Measurements from ENCODE around the gene DISP1. TPM values are rescaled to one million over a fixed set of nuclear protein-coding genes. Genes with fewer than 3 reads are reported as not detected.
A peak's percentile ranks its signal among the peaks of the same experiment; 100 is the strongest.

Gene DISP1
- total RNA-seq, 4 donors from 2014 or later, result 1.8 to 6.7 (median 3.8) TPM

- Histone ChIP-seq H3K9me3 (no peaks in the 10 kb centered on the region), H3K27me3 (peaks cover 0 to 6% (median 0%) of the 10 kb centered on the region in 4 donors), H3K4me1 (peaks cover 0 to 21% (median 0%) of the 10 kb centered on the region in 3 donors), H3K27ac (no peak overlapping the region), H3K4me3 (no peak overlapping the region), H3K36me3 (no peaks in the 10 kb centered on the region)
- no peak for DNase-seq
- WGBS, 2 donors, result 53 to 54% methylated on average over 3 of the region's 3 CpGs
- intact Hi-C loops (cut with DNase I), result no loop called here
- TF ChIP-seq CTCF (IDR thresholded peaks at IDR 0.05) (no peak), POLR2A (IDR thresholded peaks at IDR 0.05) (no peak)
Observed at GRCh38 chr1:222784371-222784770, 30.5 kb upstream of the DISP1 start.

- intact Hi-C loops (cut with DNase I), result no loop called here
- H3K9me3 ChIP-seq, result no peaks in the 10 kb centered on the region
- TF ChIP-seq POLR2A (IDR thresholded peaks at IDR 0.05), result no peak
- no peak for TF ChIP-seq CTCF (IDR thresholded peaks at IDR 0.05)
- H3K27me3 ChIP-seq, result peaks cover 0 to 6% (median 0%) of the 10 kb centered on the region in 4 donors
- H3K27ac ChIP-seq, result no peak overlapping the region
- peaks cover 0 to 21% (median 0%) of the 10 kb centered on the region in 3 donors for H3K4me1 ChIP-seq
- DNase-seq, result no peak
- WGBS, 2 donors, result 4 to 16% methylated on average over 2 of the region's 2 CpGs
- H3K4me3 ChIP-seq, result no peak overlapping the region
- no peaks in the 10 kb centered on the region for H3K36me3 ChIP-seq
Observed at GRCh38 chr1:222784916-222785315, 29.9 kb upstream of the DISP1 start.

GRCh38 chr1:222785529-222785928 is 29.3 kb upstream of the DISP1 start:
- peaks cover 0 to 6% (median 0%) of the 10 kb centered on the region in 4 donors for H3K27me3 ChIP-seq
- H3K4me3 ChIP-seq, result no peak overlapping the region
- intact Hi-C loops (cut with DNase I), result no loop called here
- no peaks in the 10 kb centered on the region for H3K36me3 ChIP-seq
- no peak for DNase-seq
- 60 to 75% methylated on average over 2 of the region's 2 CpGs for WGBS, 2 donors
- H3K4me1 ChIP-seq, result peaks cover 0 to 21% (median 0%) of the 10 kb centered on the region in 3 donors
- TF ChIP-seq CTCF (IDR thresholded peaks at IDR 0.05) (no peak), POLR2A (IDR thresholded peaks at IDR 0.05) (no peak)
- H3K27ac ChIP-seq, result peak overlapping the region in 1 of 4 donors; percentile 13
- H3K9me3 ChIP-seq, result no peaks in the 10 kb centered on the region

GRCh38 chr1:222786121-222786520 is 28.7 kb upstream of the DISP1 start:
- no peak for DNase-seq
- 42 to 63% methylated on average over 1 of the region's 1 CpG for WGBS, 2 donors
- Histone ChIP-seq H3K9me3 (no peaks in the 10 kb centered on the region), H3K4me3 (no peak overlapping the region), H3K4me1 (peaks cover 0 to 21% (median 0%) of the 10 kb centered on the region in 3 donors), H3K36me3 (no peaks in the 10 kb centered on the region), H3K27me3 (peaks cover 0 to 5% (median 0%) of the 10 kb centered on the region in 4 donors), H3K27ac (peak overlapping the region in 1 of 4 donors; percentile 13)
- intact Hi-C loops (cut with DNase I), result no loop called here
- TF ChIP-seq POLR2A (IDR thresholded peaks at IDR 0.05), result no peak
- TF ChIP-seq CTCF (IDR thresholded peaks at IDR 0.05), result no peak

GRCh38 chr1:222787729-222788128 is 27.1 kb upstream of the DISP1 start:
- TF ChIP-seq POLR2A (IDR thresholded peaks at IDR 0.05), result no peak
- no peak for TF ChIP-seq CTCF (IDR thresholded peaks at IDR 0.05)
- Histone ChIP-seq H3K4me1 (peaks cover 0 to 21% (median 0%) of the 10 kb centered on the region in 3 donors), H3K27ac (no peak overlapping the region), H3K9me3 (no peaks in the 10 kb centered on the region), H3K36me3 (no peaks in the 10 kb centered on the region), H3K27me3 (no peaks in the 10 kb centered on the region), H3K4me3 (no peak overlapping the region)
- DNase-seq, result no peak
- intact Hi-C loops (cut with DNase I), result no loop called here
- 54 to 77% methylated on average over 4 of the region's 4 CpGs for WGBS, 2 donors

Measured in esophagus squamous epithelium (tissue), 5 donors.